ENCODE measurements around the gene SHH.
A peak's percentile ranks its signal among the peaks of the same experiment; 100 is the strongest.

Gene SHH

DNA sequence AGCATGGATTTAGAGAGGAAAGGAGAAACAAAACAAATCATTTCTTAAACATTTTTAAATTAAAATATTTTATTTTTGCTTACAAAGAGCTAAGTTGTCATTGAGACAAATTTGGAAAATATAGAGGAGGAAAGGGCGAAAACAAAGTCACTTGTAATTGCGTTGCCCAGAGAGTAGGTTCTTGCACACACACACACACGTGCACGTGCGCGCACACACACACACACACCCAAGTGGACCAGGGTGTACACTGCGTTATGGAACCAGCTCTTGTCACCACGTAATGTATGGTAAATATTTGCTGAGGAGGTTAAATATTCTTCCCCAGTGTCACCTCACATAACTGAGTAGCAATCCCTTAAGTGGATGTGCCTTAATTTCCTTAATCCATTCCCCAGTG, 21.6 kb downstream of the SHH start:
- FAIRE-seq (no peak), DNase-seq (ENCODE audit: insufficient read length, low spot score) (no peak)
- TF ChIP-seq POLR2AphosphoS5 (IDR thresholded peaks at IDR 0.05; ENCODE audit: low read depth, low read length) (no peak), TAF1 (IDR thresholded peaks at IDR 0.05; ENCODE audit: low read depth, low read length) (no peak), SPI1 (IDR thresholded peaks at IDR 0.05; ENCODE audit: low read depth, low read length) (no peak), PAX5 (IDR thresholded peaks at IDR 0.05; ENCODE audit: insufficient read depth, low read length, severe bottlenecking) (no peak), POU2F2 (IDR thresholded peaks at IDR 0.05; ENCODE audit: low read depth, low read length) (no peak), POLR2A (IDR thresholded peaks at IDR 0.05; ENCODE audit: low read depth, low read length) (no peak)

- TF ChIP-seq TAF1 (IDR thresholded peaks at IDR 0.05; ENCODE audit: low read depth, low read length) (no peak), POLR2A (IDR thresholded peaks at IDR 0.05; ENCODE audit: low read depth, low read length) (no peak), PAX5 (IDR thresholded peaks at IDR 0.05; ENCODE audit: insufficient read depth, low read length, severe bottlenecking) (no peak), POU2F2 (IDR thresholded peaks at IDR 0.05; ENCODE audit: low read depth, low read length) (no peak), SPI1 (IDR thresholded peaks at IDR 0.05; ENCODE audit: low read depth, low read length) (no peak), POLR2AphosphoS5 (IDR thresholded peaks at IDR 0.05; ENCODE audit: low read depth, low read length) (no peak)
- FAIRE-seq: no peak
- DNase-seq (ENCODE audit: insufficient read length, low spot score): no peak
Measured at GRCh38 chr7:155789001-155789725, 23.1 kb downstream of the SHH start.

DNA sequence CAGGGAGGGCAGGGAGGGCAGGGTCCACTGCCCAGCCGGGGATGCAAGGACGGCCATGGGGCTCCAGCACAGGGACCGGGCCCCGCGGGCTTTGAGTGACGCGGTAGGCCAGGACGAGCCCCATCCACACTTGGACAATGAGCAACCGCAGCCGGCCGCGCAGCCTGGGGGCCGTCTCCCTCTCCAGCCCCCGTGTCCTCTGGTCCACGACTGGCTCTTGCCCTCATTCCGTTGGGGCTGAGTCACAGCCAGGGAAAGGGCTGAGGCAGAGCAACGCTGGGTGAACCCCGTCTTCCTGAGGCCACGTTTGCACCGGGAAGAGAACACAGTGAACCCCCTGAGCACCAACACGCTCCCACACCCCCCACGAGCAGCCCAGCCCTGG, 23.7 kb downstream of the SHH start:
- FAIRE-seq: no peak
- TF ChIP-seq PAX5 (IDR thresholded peaks at IDR 0.05; ENCODE audit: insufficient read depth, low read length, severe bottlenecking) (no peak), POLR2A (IDR thresholded peaks at IDR 0.05; ENCODE audit: low read depth, low read length) (no peak), SPI1 (IDR thresholded peaks at IDR 0.05; ENCODE audit: low read depth, low read length) (no peak), POLR2AphosphoS5 (IDR thresholded peaks at IDR 0.05; ENCODE audit: low read depth, low read length) (no peak), POU2F2 (IDR thresholded peaks at IDR 0.05; ENCODE audit: low read depth, low read length) (no peak), TAF1 (IDR thresholded peaks at IDR 0.05; ENCODE audit: low read depth, low read length) (no peak)
- no peak for DNase-seq (ENCODE audit: insufficient read length, low spot score)

- peak; percentile 5 for FAIRE-seq
- TF ChIP-seq POU2F2 (IDR thresholded peaks at IDR 0.05; ENCODE audit: low read depth, low read length) (no peak), POLR2AphosphoS5 (IDR thresholded peaks at IDR 0.05; ENCODE audit: low read depth, low read length) (no peak), TAF1 (IDR thresholded peaks at IDR 0.05; ENCODE audit: low read depth, low read length) (no peak)
- DNase-seq (ENCODE audit: insufficient read length, low spot score): no peak
Measured at GRCh38 chr7:155787171-155787851, 25.0 kb downstream of the SHH start.

GRCh38 chr7:155786491-155786890, 25.8 kb downstream of the SHH start:
- DNase-seq (ENCODE audit: insufficient read length, low spot score): no peak
- TF ChIP-seq POU2F2 (IDR thresholded peaks at IDR 0.05; ENCODE audit: low read depth, low read length): no peak
- TF ChIP-seq POLR2AphosphoS5 (IDR thresholded peaks at IDR 0.05; ENCODE audit: low read depth, low read length): no peak
- no peak for TF ChIP-seq TAF1 (IDR thresholded peaks at IDR 0.05; ENCODE audit: low read depth, low read length)
- no peak for TF ChIP-seq SPI1 (IDR thresholded peaks at IDR 0.05; ENCODE audit: low read depth, low read length)
- no peak for TF ChIP-seq PAX5 (IDR thresholded peaks at IDR 0.05; ENCODE audit: insufficient read depth, low read length, severe bottlenecking)
- TF ChIP-seq POLR2A (IDR thresholded peaks at IDR 0.05; ENCODE audit: low read depth, low read length): no peak
- no peak for FAIRE-seq

DNA sequence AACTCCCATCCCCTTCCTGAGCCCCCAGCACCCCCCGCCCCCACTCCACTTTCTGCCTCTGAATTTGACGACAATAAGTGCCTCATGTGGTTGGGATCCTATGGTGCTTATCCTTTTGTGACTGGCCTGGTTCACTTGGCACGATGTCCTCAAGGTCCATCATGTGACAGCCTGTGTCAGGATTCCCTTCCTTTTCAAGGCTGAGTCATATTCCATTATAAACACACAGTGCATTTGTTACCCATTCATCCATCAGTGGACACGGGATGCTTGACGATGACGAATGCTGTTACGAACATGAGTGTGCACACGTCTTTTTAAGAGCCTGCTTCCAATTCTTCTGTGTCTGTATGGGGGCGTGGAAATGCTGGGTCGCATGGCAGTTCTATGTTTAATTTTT, 26.7 kb downstream of the SHH start:
- FAIRE-seq (no peak), DNase-seq (ENCODE audit: insufficient read length, low spot score) (no peak)
- no peak for TF ChIP-seq PAX5 (IDR thresholded peaks at IDR 0.05; ENCODE audit: insufficient read depth, low read length, severe bottlenecking)
- no peak for TF ChIP-seq POLR2AphosphoS5 (IDR thresholded peaks at IDR 0.05; ENCODE audit: low read depth, low read length)
- TF ChIP-seq POU2F2 (IDR thresholded peaks at IDR 0.05; ENCODE audit: low read depth, low read length): no peak
- no peak for TF ChIP-seq TAF1 (IDR thresholded peaks at IDR 0.05; ENCODE audit: low read depth, low read length)

DNA sequence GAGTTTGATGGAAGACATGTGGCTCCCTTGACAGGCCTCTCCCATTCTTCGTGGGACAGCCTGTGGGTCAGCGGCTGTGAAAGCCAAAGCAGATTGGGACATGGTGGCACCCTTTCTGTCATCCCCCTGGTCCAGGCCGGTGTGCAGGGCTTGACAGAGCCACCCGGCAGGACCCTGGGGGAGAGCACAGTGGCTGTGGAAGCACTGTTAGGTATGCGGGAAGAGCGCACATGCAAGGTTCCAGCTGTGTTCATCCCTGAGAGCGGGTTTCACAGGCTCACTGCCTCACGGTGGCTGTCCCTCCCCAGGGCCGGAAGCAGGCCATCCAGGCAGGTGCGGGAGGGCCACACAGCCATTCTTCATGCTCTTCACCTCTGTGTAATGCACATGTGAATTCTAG, 29.8 kb downstream of the SHH start:
- DNase-seq (ENCODE audit: insufficient read length, low spot score) (no peak), FAIRE-seq (no peak)
- TF ChIP-seq PAX5 (IDR thresholded peaks at IDR 0.05; ENCODE audit: insufficient read depth, low read length, severe bottlenecking): no peak
- TF ChIP-seq POLR2A (IDR thresholded peaks at IDR 0.05; ENCODE audit: low read depth, low read length): no peak
- peak; percentile 57; the same call in 1 of the 2 replicates for TF ChIP-seq POLR2AphosphoS5 (IDR thresholded peaks at IDR 0.05; ENCODE audit: low read depth, low read length)
- no peak for TF ChIP-seq SPI1 (IDR thresholded peaks at IDR 0.05; ENCODE audit: low read depth, low read length)
- no peak for TF ChIP-seq POU2F2 (IDR thresholded peaks at IDR 0.05; ENCODE audit: low read depth, low read length)
- TF ChIP-seq TAF1 (IDR thresholded peaks at IDR 0.05; ENCODE audit: low read depth, low read length): no peak

GRCh38 chr7:155781433-155781832, 30.8 kb downstream of the SHH start:
- TF ChIP-seq SPI1 (IDR thresholded peaks at IDR 0.05; ENCODE audit: low read depth, low read length) (no peak), TAF1 (IDR thresholded peaks at IDR 0.05; ENCODE audit: low read depth, low read length) (no peak), POLR2AphosphoS5 (IDR thresholded peaks at IDR 0.05; ENCODE audit: low read depth, low read length) (no peak), PAX5 (IDR thresholded peaks at IDR 0.05; ENCODE audit: insufficient read depth, low read length, severe bottlenecking) (no peak), POLR2A (IDR thresholded peaks at IDR 0.05; ENCODE audit: low read depth, low read length) (no peak), POU2F2 (IDR thresholded peaks at IDR 0.05; ENCODE audit: low read depth, low read length) (no peak)
- FAIRE-seq (no peak), DNase-seq (ENCODE audit: insufficient read length, low spot score) (no peak)

DNA sequence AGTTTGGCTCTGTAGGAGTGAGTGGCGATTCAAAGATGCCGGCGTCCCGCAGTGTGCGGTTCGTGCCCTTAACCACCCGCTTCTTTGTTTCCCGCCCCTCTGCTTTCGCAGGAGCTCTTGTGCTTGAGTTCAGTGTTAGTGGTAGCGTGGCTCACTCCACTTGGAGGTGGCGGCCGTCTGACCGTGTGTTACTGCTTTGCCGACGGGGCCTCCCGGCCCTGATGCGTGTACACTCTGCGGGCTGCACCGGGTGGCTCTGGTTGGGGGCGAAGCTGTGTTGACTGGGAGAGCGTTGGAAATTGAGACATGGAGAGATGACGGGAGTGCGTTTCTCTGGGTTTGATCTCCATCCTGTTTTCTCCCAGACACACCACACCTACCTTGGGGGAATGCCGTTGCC, 31.4 kb downstream of the SHH start:
- FAIRE-seq (no peak), DNase-seq (ENCODE audit: insufficient read length, low spot score) (no peak)
- TF ChIP-seq PAX5 (IDR thresholded peaks at IDR 0.05; ENCODE audit: insufficient read depth, low read length, severe bottlenecking): no peak
- TF ChIP-seq POU2F2 (IDR thresholded peaks at IDR 0.05; ENCODE audit: low read depth, low read length): no peak
- TF ChIP-seq TAF1 (IDR thresholded peaks at IDR 0.05; ENCODE audit: low read depth, low read length): no peak
- TF ChIP-seq SPI1 (IDR thresholded peaks at IDR 0.05; ENCODE audit: low read depth, low read length): no peak
- TF ChIP-seq POLR2A (IDR thresholded peaks at IDR 0.05; ENCODE audit: low read depth, low read length): no peak
- no peak for TF ChIP-seq POLR2AphosphoS5 (IDR thresholded peaks at IDR 0.05; ENCODE audit: low read depth, low read length)

Measured in GM12891 (cell line).